ENCODE measurements around the gene FAM20B.

Gene FAM20B

GRCh38 chr1:179066471-179066870, 40.8 kb downstream of the FAM20B start:
- H3K4me3 ChIP-seq (ENCODE audit: low read depth, low read length): no peak overlapping the region
- TF ChIP-seq CTCF (IDR thresholded peaks at IDR 0.05; ENCODE audit: insufficient read depth, low read length, missing control alignments): no peak
- POLR2A ChIA-PET: no interaction called here
- CTCF ChIA-PET: interaction anchor here (2.1 kb wide), 1 partner anchor 12 kb away, joined by 11 read pairs; no protein-coding TSS in a partner anchor
- no peak for DNase-seq (ENCODE audit: low read depth, low spot score)

- peak; percentile 17 for DNase-seq (ENCODE audit: low read depth, low spot score)
- no peak overlapping the region for H3K4me3 ChIP-seq (ENCODE audit: low read depth, low read length)
- ChIA-PET POLR2A (no interaction called here), CTCF (interaction anchor here (1.7 to 7.4 kb wide), 7 partner anchors 8 to 535 kb away, joined by 4 to 76 read pairs (median 11); partner anchors contain the start of gene SOAT1)
- no peak for TF ChIP-seq CTCF (IDR thresholded peaks at IDR 0.05; ENCODE audit: insufficient read depth, low read length, missing control alignments)
Observed at GRCh38 chr1:179077396-179077795, 51.7 kb downstream of the FAM20B start.

DNA sequence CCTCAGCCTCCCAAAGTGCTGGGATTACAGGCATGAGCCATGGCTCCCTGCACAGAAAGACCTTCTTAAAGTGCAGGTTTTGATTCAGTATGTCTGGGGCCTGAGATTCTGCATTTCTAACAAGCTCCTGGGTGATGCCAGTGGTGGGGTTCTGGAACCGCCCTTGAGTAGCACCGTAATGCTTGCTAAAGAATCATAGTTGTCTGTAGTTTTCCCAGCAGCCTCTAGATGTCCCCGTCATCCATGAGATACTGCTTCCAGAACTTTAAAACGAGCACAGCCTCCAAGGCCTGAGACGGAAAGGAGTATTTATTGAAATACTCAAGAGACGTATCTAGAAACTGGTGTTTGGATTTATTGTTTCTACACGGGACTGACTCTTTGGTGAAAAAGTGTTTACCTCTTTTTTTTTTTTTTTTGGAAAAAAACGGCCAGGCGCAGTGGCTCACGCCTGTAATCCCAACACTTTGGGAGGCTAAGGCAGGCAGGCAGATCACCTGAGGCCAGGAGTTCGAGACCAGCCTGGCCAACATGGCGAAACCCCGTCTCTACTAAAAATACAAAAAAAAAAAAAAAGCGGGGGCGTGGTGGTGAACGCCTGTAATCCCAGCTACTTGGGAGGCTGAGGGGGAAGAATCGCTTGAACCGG, 53.5 kb downstream of the FAM20B start:
- DNase-seq (ENCODE audit: low read depth, low spot score): peak; percentile 38
- H3K4me3 ChIP-seq (ENCODE audit: low read depth, low read length): no peak overlapping the region
- TF ChIP-seq CTCF (IDR thresholded peaks at IDR 0.05; ENCODE audit: insufficient read depth, low read length, missing control alignments): peak; percentile 63
- CTCF ChIA-PET: interaction anchor here (0.6 to 7.4 kb wide), 43 partner anchors 8 to 779 kb away, joined by 3 to 76 read pairs (median 4); partner anchors contain the start of genes AXDND1 and SOAT1
- POLR2A ChIA-PET: interaction anchor here (0.6 kb wide), 1 partner anchor 354 kb away, joined by 3 read pairs; no protein-coding TSS in a partner anchor

DNA sequence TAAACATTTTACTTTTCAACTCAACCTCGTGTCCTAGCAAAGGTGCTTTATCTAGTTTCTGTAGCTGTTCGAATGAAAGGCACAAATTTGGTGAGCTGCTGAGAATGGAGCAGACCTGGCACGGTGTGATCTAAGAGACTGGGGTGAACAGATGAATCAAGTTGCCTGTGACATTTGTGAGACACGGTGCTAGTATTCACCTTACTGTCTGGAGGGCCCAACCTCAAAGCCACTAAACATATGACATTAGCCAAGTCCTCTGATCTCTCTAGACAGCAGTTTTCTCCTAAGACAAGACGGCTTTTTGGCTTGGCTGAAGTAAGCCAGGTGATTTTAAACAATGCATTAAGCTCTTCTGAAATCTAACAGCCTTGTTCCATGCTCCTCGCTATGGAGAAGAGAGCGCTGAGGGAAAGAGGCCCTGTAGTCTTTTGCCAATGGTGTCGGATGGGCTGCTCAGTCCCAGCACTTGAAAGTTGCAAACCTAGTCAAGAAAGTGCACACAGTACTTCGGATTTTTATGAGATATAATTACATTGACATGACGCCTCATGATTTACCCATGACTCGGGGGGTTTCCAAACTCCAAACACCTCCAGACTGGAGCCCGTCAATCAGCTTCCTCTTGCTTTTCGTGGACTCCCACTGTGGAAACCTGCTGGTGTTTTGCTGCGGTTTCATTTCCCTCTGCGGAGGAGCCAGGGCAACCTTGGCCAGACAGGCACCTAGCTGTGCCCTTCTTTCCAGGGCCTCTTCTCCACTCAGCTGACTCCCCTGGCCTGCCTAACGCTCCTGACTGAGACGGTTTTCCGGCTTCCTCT, 55.4 kb downstream of the FAM20B start:
- ChIA-PET CTCF (interaction anchor here (0.7 to 7.4 kb wide), 10 partner anchors 12 to 734 kb away, joined by 3 to 76 read pairs (median 5); no protein-coding TSS in a partner anchor), POLR2A (interaction anchor here (1.0 to 1.7 kb wide), 2 partner anchors 22 to 213 kb away, joined by 3 to 7 read pairs; partner anchors contain the start of gene SOAT1)
- H3K4me3 ChIP-seq (ENCODE audit: low read depth, low read length): peak overlapping the region; percentile 86
- DNase-seq (ENCODE audit: low read depth, low spot score): no peak
- TF ChIP-seq CTCF (IDR thresholded peaks at IDR 0.05; ENCODE audit: insufficient read depth, low read length, missing control alignments): no peak

DNA sequence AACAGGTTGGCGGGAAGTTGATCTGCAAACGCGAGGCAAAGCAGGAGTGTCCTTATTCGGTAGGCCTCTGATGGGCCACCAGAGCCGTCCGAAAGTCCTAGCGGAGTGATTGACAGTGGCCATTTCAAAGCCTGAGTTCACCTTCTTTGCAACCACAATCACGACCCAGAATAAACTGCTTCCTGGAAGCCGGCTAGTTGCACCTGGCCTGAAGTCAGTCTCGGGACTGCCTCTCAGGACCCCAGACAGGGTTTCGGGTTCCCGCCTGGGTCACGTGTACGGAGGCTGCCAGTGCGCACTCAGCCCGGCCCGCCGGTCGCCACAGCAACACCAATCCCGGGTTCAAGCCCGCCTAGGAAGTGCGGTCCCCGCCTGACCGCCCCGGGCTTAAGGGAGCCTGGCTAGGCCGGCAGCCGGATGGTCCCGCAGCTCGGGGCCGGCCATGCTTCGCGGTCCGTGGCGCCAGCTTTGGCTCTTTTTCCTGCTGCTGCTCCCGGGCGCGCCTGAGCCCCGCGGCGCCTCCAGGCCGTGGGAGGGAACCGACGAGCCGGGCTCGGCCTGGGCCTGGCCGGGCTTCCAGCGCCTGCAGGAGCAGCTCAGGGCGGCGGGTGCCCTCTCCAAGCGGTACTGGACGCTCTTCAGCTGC, 56.1 kb downstream of the FAM20B start, which contains the start of gene TOR3A:
Gene TOR3A (plus strand): TSS at position 384 of the 646 bp plus-strand sequence. CDS start 59 bp downstream, at position 443.
- CTCF ChIA-PET: interaction anchor here (0.7 to 7.4 kb wide), 6 partner anchors 12 to 733 kb away, joined by 3 to 76 read pairs (median 5); no protein-coding TSS in a partner anchor
- POLR2A ChIA-PET: interaction anchor here (1.0 to 1.7 kb wide), 4 partner anchors 23 to 212 kb away, joined by 3 to 7 read pairs (median 4); partner anchors contain the start of gene SOAT1
- TF ChIP-seq CTCF (IDR thresholded peaks at IDR 0.05; ENCODE audit: insufficient read depth, low read length, missing control alignments): no peak
- H3K4me3 ChIP-seq (ENCODE audit: low read depth, low read length): peak within 1 kb of the TSS; percentile 86
- DNase-seq (ENCODE audit: low read depth, low spot score): peak; percentile 29
